Stimulated activated CD4-positive, alpha-beta T cell treated with anti-CD3 and anti-CD28 coated beads, Interleukin-12 subunit alpha, Interleukin-12 subunit beta, amount 100 ng/mL, for 48 hours (primary cell): ENCODE results near the gene GTF2H3.
"Not testable (repeated sequence)": the region's sequence is repeated elsewhere in the genome, so short reads cannot be mapped to it uniquely, and the experiment has no call there.

ENCODE experiments used
- DNase-seq, 3 donors: peaks; one replicate each; pipeline ENCODE4 v3.0.0-alpha.2; 2020; ENCODE audit warnings: low read depth in 2 of 3, low spot score in 1 of 3

GTF2H3 gene

DNA sequence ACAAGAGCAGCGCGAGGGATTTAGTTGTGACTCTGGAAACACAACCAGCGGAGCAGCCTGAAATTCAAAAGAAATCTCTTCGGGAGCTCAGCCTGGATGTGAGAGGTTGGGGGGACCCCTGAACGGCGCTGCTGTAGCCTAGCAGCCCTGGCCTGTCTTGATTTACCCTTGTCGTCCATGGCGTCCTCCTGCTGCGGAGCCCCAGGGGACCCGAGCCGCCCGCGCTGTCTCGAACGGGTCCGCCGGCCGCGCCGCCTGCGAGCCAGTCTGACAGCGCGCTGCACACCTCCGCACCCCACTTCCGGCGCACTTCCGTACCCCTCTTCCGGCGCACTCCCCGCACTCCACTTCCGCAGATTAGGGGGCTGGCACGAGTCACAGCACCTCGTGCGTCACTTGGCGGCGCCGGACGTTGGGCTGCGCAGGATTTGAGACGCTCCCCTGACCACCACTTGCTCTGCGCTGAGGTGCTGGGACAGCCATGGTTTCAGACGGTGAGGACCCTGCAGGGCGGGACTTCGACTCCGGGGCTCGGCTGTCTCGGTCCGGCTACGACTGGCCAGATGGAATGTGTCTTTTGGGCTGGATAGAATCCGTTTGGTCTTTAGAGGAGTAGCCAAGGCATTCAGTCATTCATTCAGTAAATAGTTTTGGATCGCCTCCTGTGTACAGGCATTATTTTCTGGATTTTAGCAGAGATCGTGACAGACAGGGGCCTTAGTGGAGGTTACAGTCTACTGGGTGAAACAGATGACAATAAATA is at the start of gene GTF2H3, which contains the start of gene EIF2B1:
Gene GTF2H3, plus strand, starts transcription at position 451 of the 763 bp plus-strand sequence. Its CDS starts 31 bp downstream, at position 482.
Gene EIF2B1, minus strand, starts transcription at position 308 of the 763 bp plus-strand sequence. Its CDS starts 129 bp downstream, at position 179.
- DNase-seq: peak; percentile 95 to 96 (median 95)

- DNase-seq: no peak
These were observed 41.7 kb upstream of the GTF2H3 start for GRCh38 chr12:123591702-123592481.

DNA sequence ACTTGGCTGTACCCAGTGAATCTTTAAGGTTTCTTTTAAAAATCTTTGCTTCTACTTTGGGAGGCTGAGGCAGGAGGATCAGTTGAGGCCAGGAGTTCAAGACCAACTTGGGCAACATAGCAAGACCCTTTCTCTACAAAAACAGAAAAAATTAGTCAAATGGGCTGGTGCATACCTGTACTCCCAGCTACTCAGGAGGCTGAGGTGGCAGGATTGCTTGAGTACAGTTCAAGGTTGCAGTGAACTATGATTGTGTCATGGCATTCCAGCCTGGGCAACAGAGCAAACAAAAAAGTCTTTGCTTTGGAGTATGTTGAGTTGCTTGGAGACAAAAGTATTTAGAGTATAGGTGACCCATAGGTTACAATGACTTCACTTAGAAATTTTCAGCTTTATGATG is 37.9 kb upstream of the GTF2H3 start:
- no peak for DNase-seq

GRCh38 chr12:123597100-123597499 is 36.5 kb upstream of the GTF2H3 start:
- DNase-seq: no peak

DNA sequence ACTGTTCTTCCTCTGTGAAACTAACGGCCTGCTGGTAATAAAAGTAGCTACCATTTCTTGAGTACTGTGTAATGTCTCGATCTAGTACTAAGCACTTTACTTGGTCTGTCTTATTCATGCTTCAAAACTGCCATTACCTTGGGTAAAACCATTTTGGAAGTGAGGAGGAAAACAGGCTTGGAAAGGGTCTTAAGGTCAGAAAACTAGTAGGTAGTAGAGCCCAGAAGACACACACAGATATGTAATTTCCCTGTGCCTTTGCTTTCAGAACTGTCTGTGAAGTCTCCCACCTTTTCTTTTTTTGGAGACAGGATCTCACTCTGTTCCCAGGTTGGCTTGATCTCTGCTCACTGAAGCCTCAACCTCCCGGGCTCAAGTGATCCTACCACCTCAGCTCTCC is 35.1 kb upstream of the GTF2H3 start:
- DNase-seq: no peak

GRCh38 chr12:123599310-123599709 is 34.3 kb upstream of the GTF2H3 start:
- no peak for DNase-seq

DNA sequence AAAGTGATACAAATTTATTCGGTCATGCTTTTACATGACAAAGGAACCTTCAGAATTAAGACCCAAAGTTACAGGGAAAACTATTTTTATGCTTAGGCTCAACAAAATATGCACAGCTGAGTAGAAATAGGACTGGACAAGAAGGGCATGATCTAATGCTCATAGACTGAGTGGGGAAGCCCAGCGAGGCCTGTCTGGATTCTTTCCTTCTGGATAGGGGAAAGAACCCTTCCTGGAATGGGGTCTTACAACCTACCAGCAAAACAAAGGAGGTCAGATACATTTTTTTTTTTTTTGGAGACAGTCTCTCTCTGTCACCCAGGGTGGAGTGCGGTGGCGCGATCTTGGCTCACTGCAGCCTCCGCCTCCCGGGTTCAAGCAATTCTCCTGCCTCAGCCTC is 33.9 kb upstream of the GTF2H3 start:
- DNase-seq: no peak

DNA sequence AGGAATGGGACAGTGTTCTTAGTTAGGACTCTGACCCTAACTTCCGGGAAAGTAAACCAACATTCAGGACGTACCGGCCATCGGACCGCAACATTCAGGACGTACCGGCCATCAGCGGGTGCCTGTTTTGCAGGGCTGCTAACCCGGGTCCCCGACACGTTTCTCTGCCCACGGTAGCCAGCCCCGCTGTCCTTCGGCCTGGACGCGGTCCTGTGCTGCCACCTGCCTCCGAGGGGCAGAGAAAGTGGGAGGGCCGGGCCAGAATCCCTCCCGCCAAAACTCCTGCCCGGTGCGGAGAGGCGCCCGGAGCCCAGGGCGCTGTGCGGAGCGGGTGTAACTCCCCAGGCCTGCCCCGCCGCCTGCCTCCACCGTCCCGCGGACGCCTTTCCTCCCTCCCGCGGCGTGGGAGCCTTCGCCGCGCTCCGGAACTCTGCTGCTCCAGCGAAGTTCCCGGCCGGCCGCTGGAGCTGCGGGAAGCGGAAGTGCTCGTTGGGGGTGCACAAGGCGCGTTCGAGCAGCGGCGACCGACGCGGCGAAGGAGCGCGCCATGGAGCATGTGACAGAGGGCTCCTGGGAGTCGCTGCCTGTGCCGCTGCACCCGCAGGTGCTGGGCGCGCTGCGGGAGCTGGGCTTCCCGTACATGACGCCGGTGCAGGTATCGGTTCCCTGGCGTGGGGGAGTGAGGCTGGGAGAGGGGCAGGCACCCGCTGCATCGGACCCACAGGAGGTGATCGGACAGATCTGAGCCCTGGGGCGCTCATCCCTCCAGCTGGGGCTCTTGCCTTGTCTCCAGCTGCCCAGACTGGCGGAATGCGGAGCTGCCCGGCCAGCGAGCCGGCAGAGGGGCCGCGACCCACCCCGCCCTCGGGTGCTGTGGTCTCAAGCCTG is 31.8 kb upstream of the GTF2H3 start, which contains the start of gene DDX55:
Gene DDX55, plus strand, starts transcription at position 498 of the 888 bp plus-strand sequence. Its CDS starts 50 bp downstream, at position 548.
- DNase-seq: peak; percentile 69 to 80 (median 75)

GRCh38 chr12:123602651-123603195 is 30.9 kb upstream of the GTF2H3 start:
- no peak for DNase-seq

DNA sequence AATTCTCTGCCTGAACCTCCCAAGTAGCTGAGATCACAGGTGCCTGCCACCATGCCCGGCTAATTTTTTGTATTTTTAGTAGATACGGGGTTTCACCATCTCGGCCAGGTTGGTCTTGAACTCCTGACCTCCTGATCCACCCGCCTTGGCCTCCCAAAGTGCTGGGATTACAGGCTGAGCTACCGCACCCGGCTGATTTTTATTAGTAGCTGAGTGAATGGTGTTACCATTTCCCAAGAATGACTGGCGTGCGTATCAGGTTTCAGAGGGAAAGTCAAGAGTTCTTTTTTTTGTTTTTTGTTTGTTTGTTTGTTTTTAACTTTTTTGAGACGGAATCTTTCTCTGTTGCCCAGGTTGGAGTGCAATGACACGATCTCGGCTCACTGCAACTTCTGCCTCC is 30.1 kb upstream of the GTF2H3 start:
- DNase-seq: not testable (repeated sequence)

DNA sequence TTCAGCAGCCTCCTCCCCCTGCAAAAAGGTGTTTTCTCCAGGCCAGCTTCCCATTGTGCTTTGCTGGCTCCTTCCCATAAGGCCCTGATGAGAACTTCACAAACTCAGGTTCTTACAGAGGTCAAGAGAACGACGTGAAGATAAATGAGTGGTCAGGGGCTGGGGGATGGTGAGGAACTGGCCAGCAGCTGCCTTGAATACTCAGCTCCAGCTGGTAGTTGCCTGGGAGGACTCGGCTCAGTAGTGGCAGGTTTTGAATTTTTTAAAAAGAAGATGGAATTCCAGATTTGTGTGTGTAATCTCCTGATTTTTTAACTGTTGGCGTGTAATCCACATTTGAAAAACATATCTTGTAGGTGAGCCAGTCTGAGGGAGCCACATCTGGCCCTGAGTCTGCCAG is 25.9 kb upstream of the GTF2H3 start:
- no peak for DNase-seq

DNA sequence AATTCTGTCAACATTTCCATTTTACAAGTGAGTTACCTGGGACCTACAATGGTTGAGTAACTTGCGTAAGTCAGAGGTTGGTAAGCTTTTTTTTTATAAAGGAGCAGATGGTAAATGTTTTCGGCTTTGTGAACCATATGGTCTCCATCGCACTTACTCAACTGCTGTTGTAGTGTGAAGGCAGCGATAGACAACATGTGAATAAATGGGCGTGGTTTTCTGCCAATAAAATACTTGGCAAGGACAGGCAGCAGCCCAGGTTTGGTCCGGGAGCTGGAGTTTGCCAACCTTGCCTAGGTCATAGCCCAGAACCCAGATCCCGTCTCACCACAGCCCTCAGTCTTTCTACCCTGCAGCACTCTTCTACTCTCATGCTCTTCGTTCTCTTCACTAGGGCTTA is 25.4 kb upstream of the GTF2H3 start:
- no peak for DNase-seq

DNA sequence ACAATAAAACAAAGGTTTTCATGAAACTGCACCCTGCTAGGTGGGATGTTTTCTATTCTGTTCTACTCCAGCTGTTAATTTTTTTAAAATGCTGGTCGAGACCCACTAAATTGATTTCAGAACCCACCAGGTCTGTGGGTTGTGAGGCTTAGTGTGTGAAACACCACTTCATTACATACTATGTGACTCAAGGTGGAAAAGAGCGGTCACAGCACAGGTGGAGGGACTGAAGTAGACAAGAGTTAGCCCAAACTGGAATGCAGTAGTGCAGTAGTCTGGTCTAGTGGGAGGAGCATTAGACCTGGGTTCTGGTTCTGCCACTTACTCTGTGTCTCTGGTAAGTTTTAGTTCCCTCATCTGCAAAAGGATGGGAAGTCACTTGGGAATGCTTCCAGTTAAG is 19.5 kb upstream of the GTF2H3 start:
- DNase-seq: no peak

GRCh38 chr12:123614531-123614930 is 19.1 kb upstream of the GTF2H3 start:
- no peak for DNase-seq

- no peak for DNase-seq
These were observed 16.5 kb upstream of the GTF2H3 start for GRCh38 chr12:123617144-123617543.

- no peak for DNase-seq
These were observed 16.0 kb upstream of the GTF2H3 start for GRCh38 chr12:123617580-123617979.

DNA sequence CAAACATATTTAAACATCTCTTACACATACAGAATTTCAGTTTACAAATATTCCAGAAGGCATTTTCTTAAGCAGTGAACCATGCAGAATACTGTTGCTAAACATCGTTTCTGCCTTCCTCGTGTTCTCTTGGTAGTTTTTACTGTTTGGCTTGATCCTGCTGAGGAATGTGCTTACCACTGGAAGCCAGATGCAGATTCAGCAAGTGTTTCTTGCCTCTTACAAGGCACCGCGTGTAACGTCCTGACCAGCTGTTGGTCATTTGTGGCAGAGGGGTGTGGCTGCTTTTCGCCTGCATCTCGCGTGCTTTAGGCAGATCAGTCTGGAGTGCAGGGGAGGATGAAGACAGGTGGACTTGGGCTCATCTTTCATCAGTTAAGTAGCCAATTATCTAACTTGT is 12.5 kb upstream of the GTF2H3 start:
- no peak for DNase-seq

DNA sequence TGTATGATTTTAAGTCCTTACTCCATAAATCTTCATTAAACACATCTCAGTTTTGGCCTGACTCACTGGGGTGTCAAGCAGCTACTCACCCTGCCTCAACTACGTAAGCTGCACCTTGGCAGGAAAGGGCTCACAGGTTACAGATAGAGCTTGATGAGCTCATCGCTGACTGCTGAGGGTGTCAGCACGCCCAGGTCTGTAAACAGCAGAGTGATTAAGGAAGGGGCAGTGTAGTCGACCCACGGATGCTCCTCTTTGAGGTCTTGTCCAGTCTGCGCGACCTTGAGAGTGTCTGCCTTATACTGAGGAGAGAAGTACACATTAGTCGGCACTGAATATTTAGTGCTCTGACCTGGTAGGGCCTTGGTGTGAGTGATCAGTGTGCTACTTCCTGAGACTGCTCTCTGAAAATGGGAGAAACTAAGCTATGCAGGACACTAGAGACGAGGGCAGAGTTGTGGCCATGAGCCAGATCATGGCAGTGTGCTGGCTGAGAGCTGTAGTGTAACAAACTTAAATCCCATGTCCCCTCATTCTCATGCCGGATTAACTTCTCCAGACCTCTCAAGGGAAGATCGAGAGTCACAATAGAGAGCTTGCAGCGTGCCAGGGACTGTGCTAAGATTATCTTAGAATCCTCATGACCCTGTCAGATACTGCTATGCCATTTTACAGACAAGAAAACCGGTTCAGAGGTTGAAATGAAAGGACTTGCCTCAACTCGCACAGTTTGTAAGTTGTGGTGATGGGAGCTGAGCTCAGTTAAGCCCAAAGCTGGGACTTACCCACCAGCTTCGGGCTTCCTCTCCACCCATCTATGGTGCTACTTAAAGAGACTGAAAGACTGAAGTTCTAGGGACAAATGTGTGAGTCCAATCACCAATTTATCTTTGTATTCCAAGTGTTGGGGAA is 11.8 kb upstream of the GTF2H3 start:
- no peak for DNase-seq

GRCh38 chr12:123634142-123634561 is 523 bp downstream of the GTF2H3 start:
- no peak for DNase-seq

- DNase-seq: no peak
These were observed 10.3 kb downstream of the GTF2H3 start for GRCh38 chr12:123643911-123644310.
